Body of pancreas (tissue), 4 donors: ENCODE results near the gene DOCK9. TPM values are rescaled to one million over a fixed set of nuclear protein-coding genes. Genes with fewer than 3 reads are reported as not detected.

Experiments
- ATAC-seq: fragments of 150-250 bp; one replicate; pipeline ENCODE4 v1.9.1; 2016
- DNase-seq, 4 donors: peaks; one replicate each; pipeline ENCODE4 v3.0.0-alpha.2; 2019
- H3K27ac ChIP-seq, 4 donors: fragments of 200-600 bp; sonication (generic); 1 replicate in 3 of 4; 2 replicates in 1 of 4; pipeline versions ENCODE4 v1.5.1 to v1.6.1; 2016 to 2019; ENCODE audit warnings: mild to moderate bottlenecking in 1 of 4, mixed read lengths in 1 of 4, moderate library complexity in 1 of 4
- H3K27me3 ChIP-seq, 2 donors: fragments of 200-600 bp; sonication (generic); one replicate each; pipeline ENCODE4 v1.6.0; 2016; ENCODE audit warnings: mild to moderate bottlenecking in 1 of 2
- H3K36me3 ChIP-seq, 2 donors: fragments of 200-600 bp; sonication (generic); replicated peaks in 1 of 2; 2 replicates each; pipeline ENCODE4 v1.5.1; 2016; ENCODE audit warnings: low read depth in 2 of 2; ENCODE audit not compliant: insufficient read depth in 1 of 2
- H3K4me1 ChIP-seq: fragments of 200-600 bp; sonication (generic); one replicate; pipeline ENCODE4 v1.6.0; 2016
- H3K4me3 ChIP-seq, 2 donors: fragments of 200-600 bp; sonication (generic); 1 replicate in 1 of 2; 2 replicates in 1 of 2; pipeline ENCODE4 v1.5.1; 2016 to 2019
- H3K9me3 ChIP-seq, 3 donors: fragments of 200-600 bp; sonication (generic); 1 replicate in 2 of 3; 2 replicates in 1 of 3; pipeline ENCODE4 v1.5.1; 2016
- CTCF ChIP-seq, 7 experiments: fragments of 450-650 bp in 4 of 7; fragments of 200-600 bp in 3 of 7; sonication (generic) in 3 of 7; IDR thresholded peaks; one replicate each; pipeline ENCODE4 v1.5.1; 2016 to 2019; ENCODE audit warnings: antibody characterized with exemption in 7 of 7
- POLR2A ChIP-seq, 3 donors: fragments of 450-650 bp; IDR thresholded peaks; one replicate each; pipeline ENCODE4 v1.6.1; 2016; ENCODE audit warnings: antibody characterized with exemption in 3 of 3, mild to moderate bottlenecking in 2 of 3
- whole genome bisulfite sequencing, 2 donors: methylation state at CpG; one replicate each; pipeline ENCODE4 v1.1.5; 2017; 5-methylcytosine and 5-hydroxymethylcytosine counted together
- intact Hi-C: fragments of 100-400 bp; cut with DNase I; formaldehyde crosslinking; loops from one replicate; pipeline ENCODE4 v1.15.1; 2023
- total RNA-seq, 2 donors: library from RNA; depleted of rRNA; stranded (reverse); fragments of >200 nt; gene quantifications; one replicate each; pipeline ENCODE4 v1.1.0, GENCODE V29; 2016

The DOCK9 gene
- total RNA-seq, 2 donors from 2014 or later, result 35.3 to 73.5 TPM

GRCh38 chr13:98843482-98843877 lies 134.4 kb downstream of the DOCK9 start:
- Histone ChIP-seq H3K9me3 (no peaks in the 10 kb centered on the region), H3K27ac (no peak overlapping the region), H3K36me3 (peaks cover 0 to 6% of the 10 kb centered on the region in 2 donors), H3K4me1 (peaks cover 6% of the 10 kb centered on the region), H3K27me3 (no peaks in the 10 kb centered on the region), H3K4me3 (no peak overlapping the region)
- DNase-seq (no peak), ATAC-seq (no peak)
- intact Hi-C loops, result loop anchor here (10.0 kb wide), 1 partner anchor 169 kb away; no protein-coding TSS in a partner anchor
- TF ChIP-seq CTCF (IDR thresholded peaks at IDR 0.05), result no peak
- no peak for TF ChIP-seq POLR2A (IDR thresholded peaks at IDR 0.05)
- 55 to 62% methylated on average over 3 of the region's 3 CpGs for WGBS, 2 donors

- intact Hi-C loops, result loop anchor here (10.0 kb wide), 1 partner anchor 168 kb away; no protein-coding TSS in a partner anchor
- peaks cover 0 to 6% of the 10 kb centered on the region in 2 donors for H3K36me3 ChIP-seq
- 25 to 27% methylated on average over 5 of the region's 5 CpGs for WGBS, 2 donors
- H3K4me1 ChIP-seq, result peaks cover 11% of the 10 kb centered on the region
- no peak overlapping the region for H3K27ac ChIP-seq
- peak; percentile 88 for ATAC-seq
- no peaks in the 10 kb centered on the region for H3K27me3 ChIP-seq
- no peaks in the 10 kb centered on the region for H3K9me3 ChIP-seq
- no peak for TF ChIP-seq POLR2A (IDR thresholded peaks at IDR 0.05)
- peak; percentile 81 to 91 (median 89) for TF ChIP-seq CTCF (IDR thresholded peaks at IDR 0.05)
- H3K4me3 ChIP-seq, result no peak overlapping the region
- DNase-seq, result peak; percentile 75 to 77 (median 76)
These were observed 134.9 kb downstream of the DOCK9 start for GRCh38 chr13:98842858-98843481.

- Histone ChIP-seq H3K9me3 (no peaks in the 10 kb centered on the region), H3K27me3 (no peaks in the 10 kb centered on the region), H3K4me3 (no peak overlapping the region), H3K4me1 (peaks cover 14% of the 10 kb centered on the region), H3K36me3 (peaks cover 0 to 6% of the 10 kb centered on the region in 2 donors), H3K27ac (no peak overlapping the region)
- ATAC-seq, result no peak
- intact Hi-C loops, result loop anchor here (10.0 kb wide), 1 partner anchor 167 kb away; no protein-coding TSS in a partner anchor
- 63 to 66% methylated on average over 2 of the region's 2 CpGs for WGBS, 2 donors
- no peak for TF ChIP-seq CTCF (IDR thresholded peaks at IDR 0.05)
- no peak for TF ChIP-seq POLR2A (IDR thresholded peaks at IDR 0.05)
- DNase-seq, result no peak
These were observed 135.8 kb downstream of the DOCK9 start for GRCh38 chr13:98842070-98842469.

GRCh38 chr13:98839856-98840769 lies 137.8 kb downstream of the DOCK9 start:
- intact Hi-C loops, result loop anchor here (10.0 kb wide), 1 partner anchor 165 kb away; no protein-coding TSS in a partner anchor
- Histone ChIP-seq H3K4me3 (no peak overlapping the region), H3K36me3 (no peaks in the 10 kb centered on the region), H3K27ac (no peak overlapping the region), H3K4me1 (peaks cover 18% of the 10 kb centered on the region), H3K27me3 (no peaks in the 10 kb centered on the region), H3K9me3 (no peaks in the 10 kb centered on the region)
- WGBS, 2 donors, result 36 to 38% methylated on average over 14 of the region's 14 CpGs
- DNase-seq, result peak; percentile 55 to 71 (median 61)
- peak; percentile 83 for ATAC-seq
- TF ChIP-seq CTCF (IDR thresholded peaks at IDR 0.05) (peak; percentile 62 to 77 (median 66)), POLR2A (IDR thresholded peaks at IDR 0.05) (no peak)
